T-helper 1 cell treated with Interleukin-12 subunit alpha and Interleukin-12 subunit beta and Interleukin-4 antibody, amounts not matched to agents 30 ng/mL and 1 ng/mL, for 36 hours (primary cell): ENCODE data around the gene KRTAP10-7. TPM values are rescaled to one million over a fixed set of nuclear protein-coding genes. Genes with fewer than 3 reads are reported as not detected.
"Not testable (repeated sequence)": the region's sequence is repeated elsewhere in the genome, so short reads cannot be mapped to it uniquely, and the experiment has no call there.

ENCODE experiments used
- intact Hi-C: fragments of 100-400 bp; cut with micrococcal nuclease; formaldehyde crosslinking; loops from one replicate; pipeline ENCODE4 v1.15.1; 2024
- total RNA-seq: library from RNA; stranded (reverse); gene quantifications from 2 replicates; pipeline ENCODE4 v1.2.3, GENCODE V29; 2022

KRTAP10-7 gene
- total RNA-seq, 1 donor from 2014 or later = not detected

GRCh38 chr21:44571844-44572782 is 28.3 kb upstream of the KRTAP10-7 start:
- intact Hi-C loops = no loop called here

GRCh38 chr21:44572959-44573583 is 27.3 kb upstream of the KRTAP10-7 start:
- intact Hi-C loops = no loop called here

- intact Hi-C loops = not testable (repeated sequence)
Observed at GRCh38 chr21:44573630-44574456, 26.6 kb upstream of the KRTAP10-7 start, which contains the start of gene KRTAP10-4. TSS of gene KRTAP10-4 (plus strand) at chr21:44573729. CDS start at chr21:44573759, 30 bp downstream.

DNA sequence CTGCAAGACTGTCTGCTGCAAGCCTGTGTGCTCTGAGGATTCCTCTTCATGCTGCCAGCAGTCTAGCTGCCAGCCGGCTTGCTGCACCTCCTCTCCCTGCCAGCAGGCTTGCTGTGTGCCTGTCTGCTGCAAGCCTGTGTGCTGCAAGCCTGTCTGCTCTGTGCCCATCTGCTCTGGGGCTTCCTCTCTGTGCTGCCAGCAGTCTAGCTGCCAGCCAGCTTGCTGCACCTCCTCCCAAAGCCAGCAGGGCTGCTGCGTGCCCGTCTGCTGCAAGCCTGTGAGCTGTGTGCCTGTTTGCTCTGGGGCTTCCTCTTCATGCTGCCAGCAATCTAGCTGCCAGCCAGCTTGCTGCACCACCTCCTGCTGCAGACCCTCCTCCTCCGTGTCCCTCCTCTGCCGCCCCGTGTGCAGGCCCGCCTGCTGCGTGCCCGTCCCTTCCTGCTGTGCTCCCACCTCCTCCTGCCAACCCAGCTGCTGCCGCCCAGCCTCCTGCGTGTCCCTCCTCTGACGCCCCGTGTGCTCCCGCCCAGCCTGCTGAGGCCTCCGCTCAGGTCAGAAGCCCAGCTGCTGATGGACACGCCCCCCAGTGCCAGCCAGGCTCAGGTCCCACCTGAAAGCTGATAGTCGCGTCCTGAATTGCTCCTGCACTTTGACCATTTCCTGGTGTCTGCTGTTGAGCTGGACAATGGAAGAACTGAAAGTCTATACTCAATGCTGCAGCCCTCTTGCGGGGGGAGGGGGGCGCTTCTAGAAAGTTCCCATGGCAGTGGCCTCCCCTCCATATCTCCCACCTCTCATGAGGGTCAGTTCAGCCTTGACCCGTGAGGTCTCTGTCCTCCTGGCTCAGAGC is 25.7 kb upstream of the KRTAP10-7 start:
- intact Hi-C loops = no loop called here

- intact Hi-C loops = no loop called here
Observed at GRCh38 chr21:44575307-44576024, 24.9 kb upstream of the KRTAP10-7 start.

DNA sequence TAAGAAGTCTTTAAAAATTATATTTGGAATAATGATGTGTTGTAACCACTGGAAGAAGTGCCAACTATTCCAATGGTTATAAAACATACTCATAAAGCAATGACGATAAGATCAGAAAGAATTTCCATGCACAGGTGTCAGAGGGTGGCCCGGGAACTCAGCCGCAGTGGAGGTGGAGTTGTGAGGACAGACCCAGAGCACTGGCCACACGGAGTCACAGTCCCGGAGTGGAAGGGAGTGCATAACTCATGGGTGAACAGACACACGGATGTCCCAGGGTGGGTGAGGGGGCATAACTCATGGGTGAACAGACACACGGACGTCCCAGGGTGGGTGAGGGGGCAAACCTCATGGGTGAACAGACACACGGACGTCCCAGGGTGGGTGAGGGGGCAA is 24.4 kb upstream of the KRTAP10-7 start:
- intact Hi-C loops = no loop called here

DNA sequence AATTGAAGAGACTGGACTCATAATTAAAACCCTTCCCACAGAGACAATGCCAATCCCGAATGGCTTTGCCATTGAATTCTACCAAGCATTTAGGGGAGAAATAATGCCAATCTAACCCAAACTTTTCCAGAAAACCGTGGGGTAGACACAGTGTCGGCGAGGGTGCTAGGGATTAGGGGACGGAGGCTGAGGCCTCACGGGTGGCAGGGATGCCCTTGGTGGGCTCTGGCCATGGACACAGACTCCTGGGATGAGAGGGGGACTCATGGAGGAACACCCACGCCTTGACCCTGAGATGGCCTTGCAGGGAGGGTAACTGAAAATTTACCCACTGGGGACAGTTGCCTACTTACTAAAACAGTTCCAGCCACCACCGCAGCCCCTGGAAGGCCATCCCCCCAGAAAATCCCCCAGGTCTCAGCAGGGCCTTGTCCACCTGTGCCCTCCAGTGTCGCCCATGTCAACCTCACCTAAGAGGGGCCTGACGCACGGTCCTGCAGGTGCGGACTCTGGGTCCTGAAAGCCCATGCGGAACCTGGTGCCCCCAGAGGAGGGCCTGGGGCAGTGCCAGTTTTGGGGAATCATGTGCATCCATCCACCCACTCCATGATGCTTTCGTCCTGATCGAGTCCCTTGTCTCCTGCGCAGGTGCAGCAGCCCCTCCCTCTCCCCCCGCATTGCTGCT is 21.9 kb upstream of the KRTAP10-7 start:
- intact Hi-C loops = no loop called here

GRCh38 chr21:44579056-44579832 is 21.2 kb upstream of the KRTAP10-7 start:
- intact Hi-C loops = no loop called here

- intact Hi-C loops = no loop called here
Observed at GRCh38 chr21:44579833-44580144, 20.6 kb upstream of the KRTAP10-7 start.

- intact Hi-C loops = not testable (repeated sequence)
Observed at GRCh38 chr21:44580231-44580821, 20.1 kb upstream of the KRTAP10-7 start, which contains the start of gene KRTAP10-5. TSS of gene KRTAP10-5 (minus strand) at chr21:44580604. CDS start at chr21:44580578, 26 bp downstream.

DNA sequence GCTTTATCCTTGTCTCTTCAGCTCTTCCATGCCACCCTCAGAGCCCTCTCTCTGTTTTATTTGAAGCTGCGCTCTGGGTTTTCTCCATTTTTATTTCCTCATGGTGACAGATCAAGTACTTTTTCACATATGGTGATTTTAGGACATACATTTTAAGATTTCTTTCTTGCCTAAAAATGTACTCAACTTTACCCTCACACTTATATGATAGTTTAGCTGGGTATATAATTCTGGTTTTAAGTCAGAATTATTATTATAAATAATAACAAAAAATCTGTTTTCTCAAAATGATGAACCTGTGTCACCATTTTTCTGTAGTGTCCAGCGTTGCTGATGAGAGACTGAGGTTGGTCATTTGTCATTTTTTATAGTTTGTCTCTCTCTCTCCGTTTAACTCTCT is 19.2 kb upstream of the KRTAP10-7 start:
- intact Hi-C loops = no loop called here

DNA sequence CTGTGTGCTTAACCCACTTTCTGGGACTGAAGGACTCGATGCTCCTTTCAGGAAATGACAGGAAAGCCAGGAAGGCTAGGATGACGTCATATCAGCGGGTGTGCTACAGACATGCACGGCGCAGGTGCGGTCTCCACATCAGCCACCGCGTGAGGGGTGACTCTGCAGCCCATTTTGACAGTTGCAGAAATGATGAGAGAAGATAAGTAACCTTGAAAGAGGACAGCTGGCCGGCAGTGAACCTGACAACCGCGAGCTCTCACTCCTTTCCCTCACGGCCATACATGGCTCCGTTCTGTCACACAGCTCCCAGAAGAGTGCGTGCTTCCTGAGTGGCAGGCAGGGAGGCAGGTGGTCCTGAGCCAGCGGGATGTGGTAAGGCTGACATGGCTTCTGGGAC is 18.3 kb upstream of the KRTAP10-7 start:
- intact Hi-C loops = no loop called here

DNA sequence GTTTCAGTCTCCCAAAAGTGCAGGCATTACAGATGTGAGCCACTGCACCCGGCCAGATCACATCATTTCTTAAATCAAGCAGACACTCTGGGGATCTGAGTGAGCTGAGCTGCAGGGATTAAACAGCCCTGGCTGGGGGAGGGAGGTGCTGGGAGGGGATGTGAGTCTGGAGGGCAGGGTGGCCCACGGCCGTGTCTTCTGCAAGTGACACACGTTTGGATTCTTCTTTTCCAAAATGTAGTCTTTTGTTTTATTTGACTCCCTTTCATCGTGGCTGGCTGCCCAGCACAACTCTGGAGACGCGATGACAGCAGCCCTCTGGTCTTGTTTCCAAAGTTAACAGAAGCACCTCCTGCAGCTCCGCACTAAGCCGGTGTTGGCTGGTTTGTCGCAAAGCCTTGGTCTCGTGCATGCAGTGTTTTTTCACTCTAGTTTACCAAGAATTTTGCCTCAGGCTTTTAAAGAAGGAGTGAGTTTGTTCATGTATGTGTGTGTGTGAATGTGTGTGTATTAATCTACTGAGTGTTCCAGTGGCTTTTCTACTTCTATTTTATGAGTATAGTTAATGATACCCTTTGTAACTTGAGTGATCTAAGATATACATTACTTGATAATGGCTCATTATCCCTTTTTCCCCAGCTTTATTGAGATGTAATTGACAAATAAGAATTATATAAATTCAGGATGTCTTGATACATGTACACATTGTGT is 17.2 kb upstream of the KRTAP10-7 start:
- intact Hi-C loops = no loop called here

DNA sequence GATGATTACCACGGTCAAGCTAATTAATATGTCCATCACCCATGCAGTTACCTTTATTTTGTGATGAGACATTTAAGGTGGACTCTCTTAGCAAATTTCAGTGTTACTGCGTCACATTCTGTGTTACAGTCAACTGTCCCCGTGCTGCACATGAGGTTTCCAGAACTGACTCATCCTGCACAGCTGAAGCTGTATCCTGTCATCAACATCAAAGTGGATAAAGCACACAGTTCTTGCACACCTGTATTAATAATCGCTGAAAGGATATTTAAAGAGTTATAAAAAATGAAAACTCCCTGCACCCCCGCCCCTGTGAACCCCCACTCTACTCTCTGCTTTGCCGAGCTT is 16.6 kb upstream of the KRTAP10-7 start:
- intact Hi-C loops = loop anchor here (1.0 kb wide), 1 partner anchor 36 kb away; no protein-coding TSS in a partner anchor

DNA sequence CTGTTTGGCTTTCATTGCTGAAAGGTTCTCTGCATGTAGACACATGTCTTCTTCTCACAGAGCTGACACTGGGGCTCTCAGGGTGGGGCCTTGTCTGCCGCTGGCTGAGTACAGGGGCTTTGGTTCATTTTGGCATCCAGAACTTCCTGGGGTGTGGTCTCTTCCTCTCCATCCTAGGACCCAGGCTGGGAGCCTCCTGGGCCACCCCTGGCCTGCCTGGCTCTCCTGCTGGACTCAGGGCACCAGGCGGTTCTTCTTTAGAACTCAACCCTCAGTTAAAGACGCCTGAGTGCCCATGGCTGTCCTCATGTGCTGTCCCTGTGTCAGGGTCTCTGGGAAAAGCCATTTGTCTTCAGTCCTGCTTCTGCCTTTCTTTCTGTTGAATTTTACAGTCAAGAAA is 14.5 kb upstream of the KRTAP10-7 start:
- intact Hi-C loops = no loop called here

DNA sequence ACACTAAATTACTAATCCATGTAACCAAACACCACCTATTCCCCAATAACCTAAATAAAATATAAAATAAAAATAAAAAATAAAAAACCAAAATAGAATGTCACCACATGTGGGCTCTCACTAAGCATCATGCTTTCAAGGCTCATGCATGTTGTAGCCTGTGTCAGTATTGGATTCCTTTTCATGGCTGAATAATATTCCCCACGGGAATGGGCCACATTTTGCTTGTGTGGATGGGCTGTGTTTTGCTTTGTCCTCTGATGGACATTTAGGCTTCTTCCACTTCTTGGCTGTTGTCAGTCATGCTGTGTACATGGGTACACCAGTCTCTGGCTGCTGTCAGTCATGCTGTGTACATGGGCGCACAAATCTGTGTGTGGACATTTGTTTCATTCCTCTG is 11.3 kb upstream of the KRTAP10-7 start:
- intact Hi-C loops = no loop called here

DNA sequence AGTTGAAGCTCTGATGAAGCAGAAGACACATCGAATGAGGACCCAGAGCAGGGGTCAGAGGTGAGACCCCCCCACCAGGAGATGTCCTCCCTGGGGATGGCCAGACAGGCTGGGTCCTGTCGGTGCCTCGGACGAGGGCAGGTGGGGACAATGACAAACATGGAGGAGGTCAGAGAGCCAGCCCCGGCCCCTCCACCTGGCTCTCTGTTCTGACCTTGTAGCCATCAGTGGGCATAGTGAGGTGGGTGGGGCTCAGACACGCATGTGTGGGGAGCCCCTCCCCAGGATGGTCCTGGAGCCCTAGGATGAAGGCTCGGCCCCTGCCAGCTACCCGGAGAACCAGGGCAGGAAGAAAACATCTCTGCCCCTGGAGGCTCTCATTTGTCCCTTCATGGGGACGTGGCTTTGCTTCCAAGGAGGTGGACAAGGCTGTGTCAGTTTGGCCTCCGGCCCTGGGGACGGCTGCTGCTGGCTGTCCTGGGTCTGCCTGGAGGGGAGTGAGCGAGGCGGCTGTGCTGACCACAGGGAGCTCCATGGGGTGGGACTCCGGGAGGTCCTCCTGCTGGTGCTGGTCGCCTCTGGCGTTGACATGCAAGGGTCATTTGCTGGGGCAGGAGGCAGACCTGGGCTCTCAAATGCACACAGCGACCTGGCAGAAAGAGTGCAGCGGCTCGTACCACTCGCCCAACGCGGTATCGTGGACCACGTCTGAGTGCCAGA is 10.7 kb upstream of the KRTAP10-7 start:
- intact Hi-C loops = no loop called here
